OCI-LY1 (cell line): Measurements from ENCODE around the gene NAV2.

Source experiments
- H2AFZ ChIP-seq: fragments of 200-600 bp; sonication (generic), shearing (Covaris generic); 2 replicates; pipeline ENCODE4 v1.6.0; 2014; ENCODE audit warnings: antibody characterized with exemption, mild to moderate bottlenecking, low read length
- H3F3A ChIP-seq: fragments of 200-600 bp; sonication (generic), shearing (Covaris generic); 2 replicates; pipeline ENCODE4 v1.6.0; 2014; ENCODE audit warnings: mild to moderate bottlenecking, antibody characterized with exemption, low read length, moderate library complexity; ENCODE audit not compliant: insufficient read depth
- H3K27ac ChIP-seq: fragments of 200-600 bp; sonication (generic); 2 replicates; pipeline ENCODE4 v1.5.1; 2014; ENCODE audit warnings: low read length, mixed run types, mild to moderate bottlenecking, low read depth; ENCODE audit not compliant: poor library complexity, severe bottlenecking
- H3K27me3 ChIP-seq: fragments of 200-600 bp; sonication (generic); 2 replicates; pipeline ENCODE4 v1.6.0; 2014; ENCODE audit warnings: antibody characterized with exemption, mild to moderate bottlenecking, low read length, moderate library complexity; ENCODE audit not compliant: insufficient read depth
- H3K36me3 ChIP-seq: fragments of 200-600 bp; sonication (generic); 2 replicates; pipeline ENCODE4 v1.6.1; 2014; ENCODE audit warnings: mild to moderate bottlenecking, antibody characterized with exemption, low read length, moderate library complexity, mixed read lengths; ENCODE audit not compliant: insufficient read depth
- H3K4me1 ChIP-seq: fragments of 200-600 bp; sonication (generic); 2 replicates; pipeline ENCODE4 v1.5.1; 2014; ENCODE audit warnings: mild to moderate bottlenecking, low read length, moderate library complexity; ENCODE audit not compliant: insufficient read depth, severe bottlenecking
- H3K4me2 ChIP-seq: fragments of 200-600 bp; sonication (generic), shearing (Covaris generic); 2 replicates; pipeline ENCODE4 v1.6.1; 2014; ENCODE audit warnings: low read length
- H3K4me3 ChIP-seq: fragments of 200-600 bp; sonication (generic); 2 replicates; pipeline ENCODE4 v1.5.1; 2014; ENCODE audit warnings: low read length, low read depth, mild to moderate bottlenecking, mixed read lengths; ENCODE audit not compliant: poor library complexity, severe bottlenecking
- H3K79me2 ChIP-seq: fragments of 200-600 bp; shearing (Covaris generic); 2 replicates; pipeline ENCODE4 v1.6.1; 2016; ENCODE audit warnings: mixed run types, low read length, mixed read lengths; ENCODE audit not compliant: insufficient read depth
- H3K9ac ChIP-seq: fragments of 200-600 bp; sonication (generic), shearing (Covaris generic); 2 replicates; pipeline ENCODE4 v1.6.1; 2014; ENCODE audit warnings: mild to moderate bottlenecking, low read length, mixed read lengths
- H3K9me2 ChIP-seq: fragments of 200-600 bp; sonication (generic), shearing (Covaris generic); 2 replicates; pipeline ENCODE4 v1.6.1; 2014; ENCODE audit warnings: low read depth, mild to moderate bottlenecking, low read length, mixed read lengths
- H3K9me3 ChIP-seq: fragments of 200-600 bp; shearing (Covaris generic); 2 replicates; pipeline ENCODE4 v1.6.1; 2014; ENCODE audit warnings: low read length, mixed read lengths
- H4K20me1 ChIP-seq: fragments of 200-600 bp; sonication (generic), shearing (Covaris generic); 2 replicates; pipeline ENCODE4 v1.6.0; 2016; ENCODE audit warnings: mild to moderate bottlenecking, low read length; ENCODE audit not compliant: insufficient read depth
- CTCF ChIP-seq: fragments of 200-600 bp; sonication (generic), shearing (Covaris generic); IDR thresholded peaks from 2 replicates; pipeline ENCODE4 v1.5.1; 2017; ENCODE audit warnings: mild to moderate bottlenecking, antibody characterized with exemption, low read length, moderate library complexity, mixed read lengths
- EZH2 ChIP-seq: fragments of 200-600 bp; sonication (generic), shearing (Covaris generic); IDR thresholded peaks from 2 replicates; pipeline ENCODE4 v1.8.0; 2017; ENCODE audit warnings: borderline replicate concordance, mixed run types, mild to moderate bottlenecking, antibody characterized with exemption, low read length, moderate library complexity, mixed read lengths

NAV2 gene

GRCh38 chr11:19869466-19869865 is 156.8 kb downstream of the NAV2 start:
- no peaks in the 10 kb centered on the region for H3K4me1 ChIP-seq

DNA sequence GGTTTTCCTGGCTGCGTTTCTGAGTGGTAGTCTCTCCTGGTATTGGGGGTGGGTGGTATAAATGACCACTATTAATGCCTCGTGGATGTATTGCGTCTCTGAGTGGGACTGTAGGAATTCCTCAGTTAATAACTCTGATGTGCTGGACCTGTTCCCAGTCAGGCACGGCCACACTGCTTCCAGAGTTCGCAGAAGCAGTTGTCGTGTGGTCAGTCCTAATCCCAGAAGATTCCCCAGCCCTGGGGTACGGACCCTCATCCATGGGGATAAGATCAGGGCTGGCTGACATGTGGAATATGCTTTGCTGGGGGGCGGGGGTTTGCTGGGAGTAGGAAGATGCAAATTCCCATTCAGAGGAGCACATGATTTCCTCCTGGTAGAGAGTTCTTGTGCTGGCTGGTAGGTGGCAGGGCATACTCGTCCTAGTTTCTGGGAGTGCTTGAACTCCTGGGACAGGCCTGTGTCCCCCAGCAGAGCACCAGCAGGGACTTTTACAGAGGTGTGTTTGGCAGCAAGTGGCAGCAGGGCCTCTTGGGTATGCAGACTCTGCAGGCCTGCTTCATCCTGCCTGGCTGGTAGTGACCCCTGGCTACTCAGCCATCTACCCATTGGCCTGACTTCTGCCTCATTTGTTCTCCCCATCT is 157.4 kb downstream of the NAV2 start:
- Histone ChIP-seq H4K20me1 (no peaks in the 10 kb centered on the region), H3K27ac (no peak overlapping the region), H3K4me3 (no peak overlapping the region), H3K4me1 (no peaks in the 10 kb centered on the region), H3F3A (no peaks in the 10 kb centered on the region), H3K27me3 (0 out of 2 replicates have a peak, but pooled peaks cover 6% of the 10 kb centered on the region), H2AFZ (no peak overlapping the region), H3K9me3 (no peaks in the 10 kb centered on the region), H3K9ac (no peak overlapping the region), H3K4me2 (no peak overlapping the region), H3K36me3 (no peaks in the 10 kb centered on the region), H3K79me2 (no peaks in the 10 kb centered on the region), H3K9me2 (no peaks in the 10 kb centered on the region)
- TF ChIP-seq EZH2 (no peak), CTCF (no peak)

More at GRCh38 chr11:19869466-19869865, 156.8 kb downstream of the NAV2 start:
- H2AFZ ChIP-seq, result no peak overlapping the region
- no peak overlapping the region for H3K4me2 ChIP-seq
- TF ChIP-seq CTCF, result no peak
- H3K9ac ChIP-seq, result no peak overlapping the region
- H3F3A ChIP-seq, result no peaks in the 10 kb centered on the region
- H3K9me3 ChIP-seq, result no peaks in the 10 kb centered on the region
- H3K36me3 ChIP-seq, result no peaks in the 10 kb centered on the region
- H3K27me3 ChIP-seq, result 0 out of 2 replicates have a peak, but pooled peaks cover 6% of the 10 kb centered on the region
- H4K20me1 ChIP-seq, result no peaks in the 10 kb centered on the region
- no peaks in the 10 kb centered on the region for H3K79me2 ChIP-seq
- H3K27ac ChIP-seq, result no peak overlapping the region
- H3K9me2 ChIP-seq, result no peaks in the 10 kb centered on the region
- H3K4me3 ChIP-seq, result no peak overlapping the region

DNA sequence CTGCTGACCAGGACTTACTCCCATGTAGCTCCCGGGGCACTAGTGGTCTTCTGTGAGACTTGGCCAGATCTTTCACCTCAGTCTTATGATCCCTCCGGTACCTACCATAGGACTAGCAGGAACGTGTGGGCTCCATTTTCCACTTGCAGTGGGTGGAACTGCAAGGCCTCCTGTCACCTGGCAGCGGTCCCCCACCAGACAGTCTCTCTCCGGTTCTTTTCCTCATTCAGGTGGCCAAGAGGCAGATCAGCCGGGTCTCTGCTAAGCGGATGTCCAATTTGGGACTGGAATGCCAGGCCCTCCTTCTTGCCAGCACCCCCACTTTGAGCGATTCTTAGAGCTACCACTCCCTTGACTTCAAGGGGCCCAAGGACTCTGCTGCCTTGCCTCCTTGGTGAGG is 158.9 kb downstream of the NAV2 start:
- H3K9ac ChIP-seq, result no peak overlapping the region
- H2AFZ ChIP-seq, result no peak overlapping the region
- TF ChIP-seq CTCF (no peak), EZH2 (no peak)
- no peak overlapping the region for H3K4me3 ChIP-seq
- no peak overlapping the region for H3K27ac ChIP-seq
- 0 out of 2 replicates have a peak, but pooled peaks cover 6% of the 10 kb centered on the region for H3K27me3 ChIP-seq
- no peaks in the 10 kb centered on the region for H3K9me3 ChIP-seq
- no peaks in the 10 kb centered on the region for H3F3A ChIP-seq
- no peaks in the 10 kb centered on the region for H4K20me1 ChIP-seq
- H3K4me1 ChIP-seq, result no peaks in the 10 kb centered on the region
- no peaks in the 10 kb centered on the region for H3K9me2 ChIP-seq
- no peaks in the 10 kb centered on the region for H3K79me2 ChIP-seq
- H3K4me2 ChIP-seq, result no peak overlapping the region
- H3K36me3 ChIP-seq, result no peaks in the 10 kb centered on the region
